Measurements from ENCODE around the gene LMX1B. TPM values are rescaled to one million over a fixed set of nuclear protein-coding genes. Genes with fewer than 3 reads are reported as not detected.

Gene LMX1B
- total RNA-seq, 1 experiment from 2014 or later, result 11.3 TPM

GRCh38 chr9:126677188-126678084, 63.7 kb downstream of the LMX1B start:
- H3K4me3 ChIP-seq (replicated peaks in 1 of 2; ENCODE audit: low read depth in 1 of 2, low read length in 2 of 2), result no peak overlapping the region
- no peaks in the 10 kb centered on the region for H3K9me3 ChIP-seq (ENCODE audit: control insufficient read depth in 1 of 2, insufficient read depth in 1 of 2, low read depth in 1 of 2, low read length in 2 of 2)
- no peak overlapping the region for H3K27ac ChIP-seq (ENCODE audit: low read depth, low read length)
- ATAC-seq (no peak), DNase-seq (ENCODE audit: low read depth, low spot score) (no peak)
- H3K27me3 ChIP-seq (ENCODE audit: insufficient read depth, low read length), result no peaks in the 10 kb centered on the region
- no peaks in the 10 kb centered on the region for H3K36me3 ChIP-seq (ENCODE audit: control insufficient read depth in 1 of 2, insufficient read depth in 2 of 2, low read length in 2 of 2)
- CTCF ChIA-PET, result interaction anchor here (1.0 to 5.5 kb wide), 3 partner anchors 13 to 104 kb away, joined by 3 to 41 read pairs (median 3); no protein-coding TSS in a partner anchor
- RAD21 ChIA-PET (ENCODE audit: low non-redundant PET in 1 of 2, low total read pairs in 2 of 2, uncharacterized antibody in 2 of 2, unreplicated experiment in 2 of 2), result no interaction called here
- no TSS peak for BruUV-seq (replicated peaks)
- H3K9ac ChIP-seq (ENCODE audit: low read length), result no peak overlapping the region
- POLR2A ChIA-PET, result no interaction called here
- no peaks in the 10 kb centered on the region for H4K20me1 ChIP-seq (ENCODE audit: insufficient read depth)
- H3K4me2 ChIP-seq (ENCODE audit: low read length), result no peak overlapping the region
- H2AFZ ChIP-seq (ENCODE audit: low read depth, low read length, poor library complexity, severe bottlenecking), result no peak overlapping the region
- no peaks in the 10 kb centered on the region for H3K9me2 ChIP-seq (ENCODE audit: insufficient read depth)
- no peaks in the 10 kb centered on the region; a peak in 1 of 4 replicates for H3K4me1 ChIP-seq (ENCODE audit: control insufficient read depth in 1 of 2, insufficient read depth in 2 of 2, low read length in 2 of 2)
- intact Hi-C loops (cut with micrococcal nuclease), result no loop called here
- TF ChIP-seq CEBPB (IDR thresholded peaks at IDR 0.05; ENCODE audit: low read depth) (no peak), SIN3A (IDR thresholded peaks at IDR 0.05; ENCODE audit: low read depth) (no peak), YY1 (IDR thresholded peaks at IDR 0.05; ENCODE audit: extremely low read depth, insufficient replicate concordance, low read depth, low read length) (no peak), POLR2AphosphoS5 (IDR thresholded peaks at IDR 0.05; ENCODE audit: low read depth, low read length) (no peak), EZH2phosphoT487 (IDR thresholded peaks at IDR 0.05; ENCODE audit: borderline replicate concordance) (no peak), SRF (IDR thresholded peaks at IDR 0.05; ENCODE audit: low read depth) (no peak), FOSL1 (IDR thresholded peaks at IDR 0.05; ENCODE audit: low read depth) (no peak), POLR2A (IDR thresholded peaks at IDR 0.05; ENCODE audit: borderline replicate concordance, extremely low read depth, insufficient read depth, insufficient read length) (no peak), ELF1 (IDR thresholded peaks at IDR 0.05; ENCODE audit: borderline replicate concordance, low read depth) (no peak), JUND (IDR thresholded peaks at IDR 0.05) (no peak), SP1 (IDR thresholded peaks at IDR 0.05; ENCODE audit: low read depth) (no peak), RAD21 (IDR thresholded peaks at IDR 0.05; ENCODE audit: low read depth) (no peak), ZNF274 (IDR thresholded peaks at IDR 0.05; ENCODE audit: low read depth, low read length) (no peak), ZBTB33 (IDR thresholded peaks at IDR 0.05; ENCODE audit: extremely low read depth, insufficient replicate concordance, low read length) (no peak), MAX (IDR thresholded peaks at IDR 0.05) (no peak), EGR1 (IDR thresholded peaks at IDR 0.05; ENCODE audit: low read depth) (no peak), CBX3 (IDR thresholded peaks at IDR 0.05; ENCODE audit: low read depth) (no peak)
- TF ChIP-seq, protein P1, sequence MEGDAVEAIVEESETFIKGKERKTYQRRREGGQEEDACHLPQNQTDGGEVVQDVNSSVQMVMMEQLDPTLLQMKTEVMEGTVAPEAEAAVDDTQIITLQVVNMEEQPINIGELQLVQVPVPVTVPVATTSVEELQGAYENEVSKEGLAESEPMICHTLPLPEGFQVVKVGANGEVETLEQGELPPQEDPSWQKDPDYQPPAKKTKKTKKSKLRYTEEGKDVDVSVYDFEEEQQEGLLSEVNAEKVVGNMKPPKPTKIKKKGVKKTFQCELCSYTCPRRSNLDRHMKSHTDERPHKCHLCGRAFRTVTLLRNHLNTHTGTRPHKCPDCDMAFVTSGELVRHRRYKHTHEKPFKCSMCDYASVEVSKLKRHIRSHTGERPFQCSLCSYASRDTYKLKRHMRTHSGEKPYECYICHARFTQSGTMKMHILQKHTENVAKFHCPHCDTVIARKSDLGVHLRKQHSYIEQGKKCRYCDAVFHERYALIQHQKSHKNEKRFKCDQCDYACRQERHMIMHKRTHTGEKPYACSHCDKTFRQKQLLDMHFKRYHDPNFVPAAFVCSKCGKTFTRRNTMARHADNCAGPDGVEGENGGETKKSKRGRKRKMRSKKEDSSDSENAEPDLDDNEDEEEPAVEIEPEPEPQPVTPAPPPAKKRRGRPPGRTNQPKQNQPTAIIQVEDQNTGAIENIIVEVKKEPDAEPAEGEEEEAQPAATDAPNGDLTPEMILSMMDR (IDR thresholded peaks at IDR 0.05 in 2 of 3, conservative IDR thresholded peaks at IDR 0.05 in 1 of 3; ENCODE audit: borderline replicate concordance in 1 of 3, insufficient read depth in 1 of 3, low read depth in 2 of 3, low read length in 2 of 3), result no peak
- H3K79me2 ChIP-seq (ENCODE audit: insufficient read depth, low read length), result no peaks in the 10 kb centered on the region

All from HCT116 (cell line).